SH-SY5Y (cell line): ENCODE data around the gene DCDC2.

Experiments
- GATA2 ChIP-seq: IDR thresholded peaks from 2 replicates; pipeline ENCODE4 v1.6.1; 2011; ENCODE audit warnings: mild to moderate bottlenecking, low read depth, low read length
- GATA3 ChIP-seq: IDR thresholded peaks from 2 replicates; pipeline ENCODE4 v1.6.1; 2011; ENCODE audit warnings: low read depth, mild to moderate bottlenecking, low read length, moderate library complexity

DNA sequence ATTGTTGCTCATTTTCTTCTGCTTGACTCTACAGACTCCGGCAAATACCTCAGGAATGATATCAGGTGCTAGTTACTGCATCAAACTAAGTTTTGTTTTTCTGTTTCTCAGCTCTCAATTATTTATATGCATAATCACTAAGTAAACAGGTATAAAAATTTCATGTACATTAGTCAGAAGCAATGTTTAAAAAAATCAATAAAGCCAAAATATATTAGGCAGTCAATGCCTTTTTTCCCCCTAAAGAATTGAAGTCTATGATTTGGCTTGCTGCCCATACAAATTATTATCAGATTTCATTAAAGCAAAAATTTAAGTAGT lies 24.3 kb upstream of the DCDC2 start:
- TF ChIP-seq GATA2 (no peak), GATA3 (no peak)
